Epithelial cell of proximal tubule (primary cell): Measurements from ENCODE around the gene LHX6. TPM values are rescaled to one million over a fixed set of nuclear protein-coding genes. Genes with fewer than 3 reads are reported as not detected.

ENCODE experiments used
- DNase-seq: peaks from one replicate; pipeline ENCODE4 v3.0.0-alpha.2; 2011; ENCODE audit warnings: low read depth
- H3K4me3 ChIP-seq: 2 replicates; pipeline ENCODE4 v1.5.1; 2011; ENCODE audit warnings: low read depth, mild to moderate bottlenecking, low read length
- CTCF ChIP-seq: conservative IDR thresholded peaks from 2 replicates; pipeline ENCODE4 v1.5.1; 2012; ENCODE audit warnings: low read depth, mild to moderate bottlenecking, low read length
- total RNA-seq: library from RNA; depleted of rRNA; stranded (reverse); fragments of >200 nt; gene quantifications from 2 replicates; pipeline ENCODE4 v1.2.3, GENCODE V29; 2015

LHX6 gene
- total RNA-seq, 1 donor from 2014 or later: 0.06 TPM

- no peak for DNase-seq
- no peak overlapping the region for H3K4me3 ChIP-seq
- no peak for TF ChIP-seq CTCF
Measured at GRCh38 chr9:122236681-122237080, 7.9 kb upstream of the LHX6 start.

GRCh38 chr9:122234022-122234748, 5.4 kb upstream of the LHX6 start:
- DNase-seq: no peak
- no peak for TF ChIP-seq CTCF
- H3K4me3 ChIP-seq: no peak overlapping the region

- no peak overlapping the region for H3K4me3 ChIP-seq
- no peak for DNase-seq
- no peak for TF ChIP-seq CTCF
Measured at GRCh38 chr9:122232796-122233306, 4.1 kb upstream of the LHX6 start.

- DNase-seq: no peak
- H3K4me3 ChIP-seq: no peak overlapping the region
- no peak for TF ChIP-seq CTCF
Measured at GRCh38 chr9:122229485-122229837, 704 bp upstream of the LHX6 start.

GRCh38 chr9:122228191-122228567, 578 bp downstream of the LHX6 start:
- TF ChIP-seq CTCF: no peak
- no peak for DNase-seq
- H3K4me3 ChIP-seq: peak overlapping the region; percentile 6

- H3K4me3 ChIP-seq: no peak overlapping the region
- no peak for TF ChIP-seq CTCF
- no peak for DNase-seq
Measured at GRCh38 chr9:122227575-122227900, 1.2 kb downstream of the LHX6 start.
